Measurements from ENCODE around the gene ARAP2. TPM values are rescaled to one million over a fixed set of nuclear protein-coding genes. Genes with fewer than 3 reads are reported as not detected.

ARAP2 gene
- total RNA-seq, 1 experiment from 2014 or later = 6.9 TPM

- no peak for DNase-seq (ENCODE audit: extremely low read depth, low read depth)
Measured at GRCh38 chr4:36224972-36225903, 19.1 kb downstream of the ARAP2 start.

- no peak for DNase-seq (ENCODE audit: extremely low read depth, low read depth)
Measured at GRCh38 chr4:36222702-36223101, 21.6 kb downstream of the ARAP2 start.

DNA sequence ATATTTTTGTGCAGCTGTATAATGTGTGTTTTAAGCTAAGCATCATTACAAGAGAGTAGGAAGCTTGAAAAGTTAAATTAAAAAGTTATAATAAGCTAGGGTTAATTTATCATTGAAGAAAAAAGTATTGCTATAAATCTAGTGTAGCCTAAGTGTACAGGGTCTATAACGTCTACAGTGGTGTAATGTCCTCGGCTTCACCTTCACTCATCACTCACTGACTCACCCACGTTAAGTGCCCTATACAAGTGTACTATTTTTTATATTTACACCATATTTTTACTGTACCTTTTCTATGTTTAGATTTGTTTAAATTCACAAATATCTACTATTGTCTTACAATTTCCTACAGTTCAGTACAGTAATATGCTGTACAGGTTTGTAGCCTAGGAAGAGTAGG lies 23.5 kb downstream of the ARAP2 start:
- DNase-seq (ENCODE audit: extremely low read depth, low read depth) = no peak

DNA sequence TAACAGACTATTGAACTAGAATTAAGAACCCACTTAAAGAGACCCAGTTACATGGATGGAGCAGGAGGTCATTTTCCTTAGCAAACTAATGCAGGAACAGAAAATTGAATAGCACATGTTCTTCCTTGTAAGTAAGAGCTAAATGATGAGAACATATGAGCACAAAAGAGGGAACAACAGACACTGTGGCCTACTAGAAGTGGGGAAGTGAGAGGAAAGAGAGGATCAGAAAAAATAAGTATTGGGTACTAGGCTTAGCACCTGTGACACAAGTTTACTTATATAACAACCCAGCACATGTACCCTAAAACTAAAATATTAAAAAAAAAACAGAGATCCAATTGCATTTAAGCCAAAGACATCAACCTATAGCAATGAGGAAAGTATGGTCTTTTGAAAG lies 26.2 kb downstream of the ARAP2 start:
- DNase-seq (ENCODE audit: extremely low read depth, low read depth) = no peak

DNA sequence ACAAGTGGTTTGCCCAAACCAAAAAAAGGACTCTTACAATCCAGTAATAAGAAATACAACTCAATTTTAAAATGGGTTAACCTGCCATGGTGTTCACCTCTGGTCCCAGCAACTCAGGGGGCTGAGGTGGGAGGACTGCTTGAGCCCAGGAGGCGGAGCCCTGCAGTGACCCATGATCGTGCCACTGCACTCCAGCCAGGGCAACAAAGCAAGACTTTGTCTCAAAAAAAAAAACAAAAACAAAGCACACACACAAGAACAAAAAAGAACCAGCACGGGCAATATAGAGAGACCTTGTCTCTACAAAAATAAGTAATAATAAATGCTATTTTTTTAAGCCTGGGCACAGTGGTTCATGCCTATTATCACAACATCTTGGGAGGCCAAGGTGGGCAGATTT lies 28.7 kb downstream of the ARAP2 start:
- no peak for DNase-seq (ENCODE audit: extremely low read depth, low read depth)

GRCh38 chr4:36214735-36215485 lies 29.4 kb downstream of the ARAP2 start:
- DNase-seq (ENCODE audit: extremely low read depth, low read depth) = no peak

DNA sequence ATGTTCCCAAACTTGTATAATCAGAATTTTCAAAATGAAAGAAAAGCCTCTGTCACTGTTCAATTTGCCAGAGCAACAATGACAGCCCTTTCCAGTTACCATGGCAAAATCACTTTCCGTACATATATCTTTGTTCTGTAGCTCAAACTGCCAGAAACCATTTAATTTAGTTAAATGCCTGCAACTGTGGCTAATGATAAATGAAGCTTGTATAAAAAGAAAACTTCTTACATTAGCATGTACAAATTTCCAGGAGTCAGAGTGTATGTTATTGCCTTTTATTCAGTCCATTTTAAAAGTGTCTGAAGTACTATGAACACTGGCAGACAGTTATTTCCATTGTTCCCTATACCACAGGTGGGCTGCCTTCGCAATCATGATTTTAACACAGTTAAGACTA lies 30.3 kb downstream of the ARAP2 start:
- DNase-seq (ENCODE audit: extremely low read depth, low read depth) = no peak

- no peak for DNase-seq (ENCODE audit: extremely low read depth, low read depth)
Measured at GRCh38 chr4:36211084-36211483, 33.2 kb downstream of the ARAP2 start.

- DNase-seq (ENCODE audit: extremely low read depth, low read depth) = no peak
Measured at GRCh38 chr4:36209941-36210649, 34.2 kb downstream of the ARAP2 start.

GRCh38 chr4:36208893-36209473 lies 35.3 kb downstream of the ARAP2 start:
- no peak for DNase-seq (ENCODE audit: extremely low read depth, low read depth)

GRCh38 chr4:36207831-36208520 lies 36.3 kb downstream of the ARAP2 start:
- DNase-seq (ENCODE audit: extremely low read depth, low read depth) = no peak

GRCh38 chr4:36207367-36207766 lies 36.9 kb downstream of the ARAP2 start:
- no peak for DNase-seq (ENCODE audit: extremely low read depth, low read depth)

- DNase-seq (ENCODE audit: extremely low read depth, low read depth) = no peak
Measured at GRCh38 chr4:36206603-36207311, 37.6 kb downstream of the ARAP2 start.

DNA sequence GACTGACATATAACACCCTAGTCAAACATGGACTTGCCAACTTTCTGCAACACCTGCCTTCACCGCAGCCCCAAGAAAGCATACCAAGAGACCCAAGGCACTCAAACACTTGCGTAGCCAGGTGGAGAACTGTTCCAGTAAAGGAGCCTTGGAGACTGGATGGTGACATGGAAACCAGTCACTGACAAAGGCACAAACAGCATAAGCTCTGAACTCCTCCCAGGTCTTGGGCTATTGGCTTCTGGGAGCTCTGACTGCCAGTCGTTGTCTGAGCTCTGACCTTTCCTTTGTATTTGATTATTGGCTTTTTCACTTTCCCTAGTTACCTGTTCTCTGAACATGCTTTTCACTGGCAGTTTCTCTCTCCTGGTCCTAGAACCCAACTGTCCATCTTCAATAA lies 38.3 kb downstream of the ARAP2 start:
- no peak for DNase-seq (ENCODE audit: extremely low read depth, low read depth)

- no peak for DNase-seq (ENCODE audit: extremely low read depth, low read depth)
Measured at GRCh38 chr4:36198861-36199260, 45.5 kb downstream of the ARAP2 start.

- no peak for DNase-seq (ENCODE audit: extremely low read depth, low read depth)
Measured at GRCh38 chr4:36198068-36198808, 46.1 kb downstream of the ARAP2 start.

DNA sequence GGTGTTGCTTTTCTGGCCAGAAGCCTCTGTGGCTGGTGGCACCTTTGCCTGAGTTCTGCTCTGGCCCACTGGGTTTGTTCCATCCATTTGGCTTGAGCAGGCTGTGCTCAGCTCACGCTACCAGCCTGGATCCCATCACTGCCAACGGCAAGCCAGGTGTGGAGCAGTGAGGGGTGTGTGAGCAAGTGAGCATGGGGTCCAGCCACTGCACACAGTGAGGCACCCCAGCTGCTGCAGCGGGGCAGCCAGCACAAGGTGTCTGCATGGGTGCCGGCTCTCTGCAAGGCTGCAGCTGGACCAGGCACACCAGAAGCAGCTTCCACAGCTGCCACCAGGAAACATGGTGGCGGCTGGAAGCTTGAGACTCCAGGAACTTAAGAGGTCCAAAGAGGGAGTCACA lies 46.8 kb downstream of the ARAP2 start:
- DNase-seq (ENCODE audit: extremely low read depth, low read depth) = no peak

DNA sequence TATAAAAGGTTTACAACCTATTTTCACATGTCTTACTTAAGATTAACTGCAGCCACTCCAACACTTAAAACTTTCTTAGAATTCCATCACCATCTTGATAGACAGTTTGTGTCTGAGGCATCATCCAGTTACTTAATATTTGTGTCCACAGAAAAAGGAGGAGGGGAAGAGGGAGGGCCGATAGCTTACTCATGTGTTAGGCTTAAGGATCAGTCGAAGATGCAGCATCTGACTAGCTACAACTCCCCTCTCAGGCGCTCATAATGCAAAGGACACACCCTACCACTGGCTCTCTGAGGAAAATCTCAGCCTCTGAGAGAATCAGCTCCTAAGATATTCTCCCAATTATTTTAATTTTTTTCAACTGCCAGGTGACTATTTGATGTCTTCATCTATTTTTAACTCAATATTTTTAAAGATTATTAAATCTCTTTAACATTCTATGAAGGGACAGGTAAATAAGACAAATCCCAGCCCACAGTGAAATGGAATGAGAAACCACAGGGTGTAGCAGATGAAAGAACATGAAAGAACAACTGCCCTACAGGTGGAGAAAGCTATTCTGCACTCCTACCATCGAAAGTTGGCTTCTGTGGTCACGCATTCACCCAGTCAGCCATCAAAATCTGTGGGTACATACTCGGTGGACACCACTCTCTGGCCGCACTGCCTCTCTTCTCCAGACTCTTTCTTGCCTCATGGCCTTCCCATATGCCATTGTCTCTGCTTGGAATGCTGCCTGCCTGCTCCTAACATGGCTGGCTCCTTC lies 48.0 kb downstream of the ARAP2 start:
- DNase-seq (ENCODE audit: extremely low read depth, low read depth) = no peak

All from NCI-H460 (cell line).